Measurements from ENCODE around the gene EYS.
"Not testable (repeated sequence)": the region's sequence is repeated elsewhere in the genome, so short reads cannot be mapped to it uniquely, and the experiment has no call there.

Gene EYS

GRCh38 chr6:63792736-63793464 is 1914.1 kb downstream of the EYS start:
- no peak overlapping the region for H3K4me3 Mint-ChIP-seq
- DNase-seq (no peak), ATAC-seq (no peak)
- H3K4me1 Mint-ChIP-seq, result no peaks in the 10 kb centered on the region
- peaks cover 17% of the 10 kb centered on the region for H3K27me3 Mint-ChIP-seq
- H3K27ac Mint-ChIP-seq, result no peak overlapping the region
- no peaks in the 10 kb centered on the region for H3K9me3 Mint-ChIP-seq

- ATAC-seq, result no peak
- peaks cover 17% of the 10 kb centered on the region for H3K27me3 Mint-ChIP-seq
- H3K27ac Mint-ChIP-seq, result no peak overlapping the region
- no peaks in the 10 kb centered on the region for H3K9me3 Mint-ChIP-seq
- H3K4me3 Mint-ChIP-seq, result no peak overlapping the region
- H3K4me1 Mint-ChIP-seq, result no peaks in the 10 kb centered on the region
- DNase-seq, result no peak
Measured at GRCh38 chr6:63790334-63790733, 1916.7 kb downstream of the EYS start.

- H3K27me3 Mint-ChIP-seq, result peaks cover 12% of the 10 kb centered on the region
- H3K9me3 Mint-ChIP-seq, result no peaks in the 10 kb centered on the region
- H3K4me1 Mint-ChIP-seq, result no peaks in the 10 kb centered on the region
- no peak for DNase-seq
- H3K4me3 Mint-ChIP-seq, result no peak overlapping the region
- ATAC-seq, result no peak
- no peak overlapping the region for H3K27ac Mint-ChIP-seq
Measured at GRCh38 chr6:63789699-63790098, 1917.3 kb downstream of the EYS start.

GRCh38 chr6:63788569-63788968 is 1918.5 kb downstream of the EYS start:
- no peak overlapping the region for H3K4me3 Mint-ChIP-seq
- H3K9me3 Mint-ChIP-seq, result no peaks in the 10 kb centered on the region
- ATAC-seq (no peak), DNase-seq (no peak)
- no peaks in the 10 kb centered on the region for H3K4me1 Mint-ChIP-seq
- H3K27me3 Mint-ChIP-seq, result peaks cover 5% of the 10 kb centered on the region
- no peak overlapping the region for H3K27ac Mint-ChIP-seq

DNA sequence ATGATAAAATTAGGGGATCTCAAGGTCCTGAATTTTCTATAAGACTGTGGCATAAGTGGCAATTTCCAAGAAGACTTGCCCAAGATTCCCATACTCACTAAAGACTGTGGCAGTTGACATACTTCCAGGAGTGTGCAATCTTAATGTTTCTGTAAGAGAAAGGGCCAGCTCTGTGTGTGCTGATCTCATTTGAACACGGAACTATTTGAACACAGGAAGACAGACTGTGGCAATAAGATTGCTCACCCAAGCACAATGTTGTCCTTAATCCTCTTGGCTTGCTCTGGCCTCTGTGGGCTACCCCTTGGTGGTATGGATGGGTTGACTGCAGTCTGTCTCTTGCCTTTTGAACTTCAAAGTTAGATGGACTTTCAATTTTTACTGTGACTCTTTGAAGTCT is 1920.0 kb downstream of the EYS start:
- H3K27me3 Mint-ChIP-seq, result peaks cover 20% of the 10 kb centered on the region
- no peak overlapping the region for H3K27ac Mint-ChIP-seq
- no peak for ATAC-seq

DNA sequence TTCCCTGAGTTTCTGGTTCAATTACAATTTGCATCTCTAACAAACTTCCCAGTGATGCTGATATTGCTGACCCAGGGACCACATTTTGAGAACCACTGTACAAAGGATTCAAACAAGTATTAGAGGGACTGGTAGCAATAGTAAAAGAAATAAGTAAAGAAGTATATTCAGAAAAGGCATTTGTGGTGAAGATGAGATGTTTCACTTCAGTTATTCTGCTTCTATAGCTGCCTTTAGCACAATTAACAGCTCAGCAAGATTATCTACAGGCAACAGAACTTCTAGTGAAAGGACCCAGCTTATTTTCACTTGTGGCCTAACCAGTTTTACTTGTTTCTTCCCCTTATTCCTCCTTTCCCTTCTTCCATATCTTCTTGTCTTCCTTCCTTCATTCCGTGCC is 1922.0 kb downstream of the EYS start:
- ATAC-seq (no peak), DNase-seq (no peak)
- Mint-ChIP-seq H3K27me3 (peaks cover 25% of the 10 kb centered on the region), H3K4me1 (no peaks in the 10 kb centered on the region), H3K9me3 (peaks cover 0 to 7% of the 10 kb centered on the region in 2 donors), H3K4me3 (no peak overlapping the region), H3K27ac (no peak overlapping the region)

More for the DNA sequence above, 1920.0 kb downstream of the EYS start:
- Mint-ChIP-seq H3K9me3 (peaks cover 0 to 7% of the 10 kb centered on the region in 2 donors), H3K4me3 (no peak overlapping the region), H3K4me1 (no peaks in the 10 kb centered on the region)
- DNase-seq, result no peak

- DNase-seq (no peak), ATAC-seq (no peak)
- Mint-ChIP-seq H3K27me3 (peaks cover 25% of the 10 kb centered on the region), H3K4me1 (no peaks in the 10 kb centered on the region), H3K9me3 (peaks cover 0 to 7% of the 10 kb centered on the region in 2 donors), H3K4me3 (no peak overlapping the region), H3K27ac (no peak overlapping the region)
Measured at GRCh38 chr6:63783096-63783495, 1923.9 kb downstream of the EYS start.

GRCh38 chr6:63774961-63775360 is 1932.1 kb downstream of the EYS start:
- DNase-seq, result no peak
- Mint-ChIP-seq H3K9me3 (no peaks in the 10 kb centered on the region), H3K4me1 (no peaks in the 10 kb centered on the region), H3K27me3 (peaks cover 16% of the 10 kb centered on the region), H3K27ac (no peak overlapping the region), H3K4me3 (no peak overlapping the region)
- no peak for ATAC-seq

DNA sequence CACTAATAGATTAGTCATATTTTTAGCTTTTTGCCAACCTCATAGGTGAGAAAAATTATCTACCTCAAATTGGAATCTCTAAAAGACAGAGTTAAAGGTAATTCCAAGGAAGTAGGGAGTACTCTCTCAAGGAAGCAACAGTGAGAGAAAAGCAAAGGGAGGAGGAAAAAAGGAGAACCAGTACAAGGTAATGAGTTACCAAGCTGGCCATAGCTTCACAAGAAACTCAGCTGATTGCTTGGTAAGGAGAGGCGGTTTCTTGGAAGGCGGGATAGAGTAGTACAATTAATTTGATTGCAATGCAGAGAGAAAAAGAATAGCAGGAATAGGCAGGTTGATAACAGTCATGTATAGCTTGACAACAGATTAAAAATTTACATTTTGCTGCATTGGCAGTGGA is 1933.8 kb downstream of the EYS start:
- Mint-ChIP-seq H3K9me3 (no peaks in the 10 kb centered on the region), H3K27ac (no peak overlapping the region), H3K4me1 (no peaks in the 10 kb centered on the region), H3K4me3 (no peak overlapping the region), H3K27me3 (peaks cover 16% of the 10 kb centered on the region)
- DNase-seq (no peak), ATAC-seq (no peak)

- peaks cover 2% of the 10 kb centered on the region for H3K27me3 Mint-ChIP-seq
- ATAC-seq, result no peak
- H3K4me1 Mint-ChIP-seq, result no peaks in the 10 kb centered on the region
- H3K4me3 Mint-ChIP-seq, result no peak overlapping the region
- DNase-seq, result no peak
- no peak overlapping the region for H3K27ac Mint-ChIP-seq
- peaks cover 0 to 9% of the 10 kb centered on the region in 2 donors for H3K9me3 Mint-ChIP-seq
Measured at GRCh38 chr6:63765828-63766227, 1941.2 kb downstream of the EYS start.

DNA sequence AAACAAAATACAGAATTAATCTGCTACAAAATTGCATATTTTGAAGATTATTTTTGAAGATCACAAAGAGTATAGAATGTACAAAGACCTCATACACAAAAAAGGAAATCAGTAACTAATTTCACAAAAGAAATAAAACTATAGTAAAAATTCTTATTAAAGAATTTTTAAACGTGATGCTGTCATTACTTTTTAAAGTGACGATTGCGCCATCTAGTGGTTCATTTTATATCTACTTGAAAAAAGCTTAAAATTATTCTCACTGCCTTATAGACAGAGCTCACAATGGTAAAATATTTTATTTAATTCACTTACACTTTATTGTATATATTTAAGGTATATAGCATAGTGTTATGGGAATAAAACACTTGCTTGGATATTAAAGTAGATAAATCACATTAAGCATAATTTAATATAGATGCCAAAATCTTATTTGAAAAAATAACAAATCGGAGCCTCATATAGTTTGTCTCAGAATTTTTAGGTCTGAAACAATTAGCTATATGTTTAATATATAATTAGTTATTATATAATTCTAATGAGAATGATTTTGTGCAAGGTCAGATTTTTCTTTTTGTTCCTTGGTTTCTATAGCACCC is 1942.6 kb downstream of the EYS start:
- DNase-seq, result no peak
- ATAC-seq, result no peak
- peaks cover 0 to 9% of the 10 kb centered on the region in 2 donors for H3K9me3 Mint-ChIP-seq
- H3K4me3 Mint-ChIP-seq, result no peak overlapping the region
- no peak overlapping the region for H3K27ac Mint-ChIP-seq
- no peaks in the 10 kb centered on the region for H3K4me1 Mint-ChIP-seq
- no peaks in the 10 kb centered on the region for H3K27me3 Mint-ChIP-seq

DNA sequence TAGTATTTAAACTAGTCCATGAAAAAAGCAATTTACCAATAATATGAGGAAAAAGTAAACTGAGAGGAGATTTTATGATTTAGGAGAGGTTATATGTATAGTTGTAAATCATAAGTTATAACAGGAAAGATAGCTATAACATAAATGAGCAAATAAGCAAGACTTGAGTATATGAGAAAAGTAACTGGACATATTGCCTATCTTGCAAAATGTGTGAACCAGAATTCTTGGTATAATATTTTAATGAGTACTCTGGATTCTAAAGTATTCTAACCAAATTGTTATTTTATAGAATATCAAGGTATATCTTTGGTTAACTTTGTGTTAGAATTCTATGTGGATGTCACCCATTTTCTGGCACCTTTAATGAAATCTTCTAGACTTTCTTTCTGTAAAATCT is 1946.8 kb downstream of the EYS start:
- Mint-ChIP-seq H3K4me3 (no peak overlapping the region), H3K27ac (no peak overlapping the region), H3K9me3 (peaks cover 8 to 22% of the 10 kb centered on the region in 2 donors), H3K4me1 (no peaks in the 10 kb centered on the region), H3K27me3 (no peaks in the 10 kb centered on the region)
- DNase-seq (no peak), ATAC-seq (no peak)

- Mint-ChIP-seq H3K4me3 (no peak overlapping the region), H3K4me1 (no peaks in the 10 kb centered on the region), H3K27me3 (no peaks in the 10 kb centered on the region), H3K9me3 (peaks cover 8 to 22% of the 10 kb centered on the region in 2 donors), H3K27ac (no peak overlapping the region)
- ATAC-seq (no peak), DNase-seq (no peak)
Measured at GRCh38 chr6:63759605-63760105, 1947.4 kb downstream of the EYS start.

DNA sequence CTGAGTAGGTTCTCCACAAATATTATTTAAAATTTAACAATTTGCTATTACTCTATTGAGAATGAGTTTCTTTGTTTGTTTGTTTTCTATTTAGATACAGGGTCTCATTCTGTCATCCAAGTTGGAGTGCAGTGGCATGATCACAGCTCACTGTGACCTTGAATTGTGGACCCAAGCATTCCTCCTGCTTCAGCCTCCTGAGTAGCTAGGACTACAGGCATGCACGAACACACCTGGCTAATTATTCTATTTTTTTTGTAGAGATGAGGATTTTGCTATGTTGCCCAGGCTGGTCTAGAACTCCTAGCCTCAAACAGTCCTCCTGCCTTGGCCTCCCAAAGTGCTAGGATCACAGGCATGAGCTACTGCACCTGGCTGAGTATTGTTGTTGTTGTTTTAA is 1949.2 kb downstream of the EYS start:
- DNase-seq (no peak), ATAC-seq (no peak)
- H3K4me1 Mint-ChIP-seq, result no peaks in the 10 kb centered on the region
- H3K27me3 Mint-ChIP-seq, result no peaks in the 10 kb centered on the region
- peaks cover 8 to 22% of the 10 kb centered on the region in 2 donors for H3K9me3 Mint-ChIP-seq
- no peak overlapping the region for H3K4me3 Mint-ChIP-seq
- H3K27ac Mint-ChIP-seq, result no peak overlapping the region

- not testable (repeated sequence) for H3K4me3 Mint-ChIP-seq, ATAC-seq, H3K27me3 Mint-ChIP-seq, H3K4me1 Mint-ChIP-seq, H3K27ac Mint-ChIP-seq, DNase-seq
- H3K9me3 Mint-ChIP-seq, result peaks cover 8 to 22% of the 10 kb centered on the region in 2 donors
Measured at GRCh38 chr6:63757275-63757674, 1949.8 kb downstream of the EYS start.

DNA sequence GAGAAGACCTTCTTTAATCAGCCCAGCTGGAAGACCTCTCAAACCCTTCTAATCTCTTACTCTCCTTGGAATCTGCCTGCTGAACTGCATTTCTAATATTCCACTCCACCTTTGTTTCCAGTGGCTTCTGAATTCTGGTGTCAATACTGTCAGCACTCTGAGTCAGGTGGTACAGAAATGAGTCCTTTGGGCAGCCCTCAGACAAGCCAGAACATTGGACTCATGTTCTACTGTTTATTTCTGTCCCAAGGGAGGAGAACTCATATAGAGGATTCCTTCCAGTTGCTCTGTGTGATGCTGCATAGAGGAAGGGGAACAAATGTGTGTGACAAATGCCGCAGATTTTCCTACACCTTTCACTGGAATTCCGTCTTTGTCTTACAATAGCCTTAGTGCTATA is 1956.6 kb downstream of the EYS start:
- Mint-ChIP-seq H3K4me1 (no peaks in the 10 kb centered on the region), H3K4me3 (no peak overlapping the region), H3K27ac (no peak overlapping the region), H3K27me3 (no peaks in the 10 kb centered on the region), H3K9me3 (peaks cover 8 to 10% of the 10 kb centered on the region in 2 donors)
- no peak for DNase-seq
- ATAC-seq, result no peak
